ENCODE data around the gene SRGAP3.
"Not testable (repeated sequence)": the region's sequence is repeated elsewhere in the genome, so short reads cannot be mapped to it uniquely, and the experiment has no call there.

The SRGAP3 gene

DNA sequence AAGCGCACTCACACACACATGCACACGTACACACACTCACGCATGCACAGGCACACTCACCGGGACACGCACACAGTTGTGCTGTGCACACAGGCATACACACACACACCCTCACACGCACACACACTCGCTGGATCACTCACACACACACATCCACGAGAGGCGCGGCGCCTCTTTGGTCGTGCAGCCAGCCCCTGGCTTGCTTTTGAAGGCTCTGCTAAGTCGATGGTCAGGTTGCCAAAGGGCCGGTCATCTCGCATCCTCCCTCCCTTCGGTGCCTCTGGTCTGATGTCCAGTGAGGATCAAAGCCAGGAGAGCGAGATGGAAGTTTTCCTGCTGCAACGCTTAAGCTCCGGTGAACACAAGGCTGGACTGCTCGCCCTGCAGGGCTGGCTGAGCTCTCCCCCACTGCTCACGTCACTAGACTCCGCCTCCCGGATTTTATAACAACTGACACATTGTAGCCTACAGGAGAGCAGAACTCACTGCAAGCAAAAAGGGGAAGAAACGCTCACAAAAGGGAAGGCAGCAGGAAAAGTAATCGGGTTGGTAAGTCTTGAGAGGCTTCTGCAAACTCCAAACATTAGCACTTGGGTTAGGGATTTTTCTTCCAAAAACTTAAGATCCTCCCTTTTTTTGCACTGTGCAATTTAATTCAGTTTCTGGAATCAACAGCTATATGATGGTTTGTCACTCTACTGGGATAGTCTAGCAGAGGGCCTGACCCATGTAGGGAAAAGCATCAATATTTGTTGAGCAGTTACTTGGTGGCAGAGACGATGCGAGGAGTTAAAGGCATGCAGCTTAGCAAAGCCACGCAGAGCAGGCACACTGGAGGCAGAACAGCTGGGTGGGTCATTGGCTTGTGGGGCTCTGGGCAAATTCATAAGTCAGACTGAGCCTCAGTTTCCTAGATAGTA, at the start of gene SRGAP3:
Gene SRGAP3, minus strand, starts transcription at position 374 of the 920 bp plus-strand sequence. CDS start 695 bp downstream, outside the sequence.
- peak; percentile 74 for DNase-seq

DNA sequence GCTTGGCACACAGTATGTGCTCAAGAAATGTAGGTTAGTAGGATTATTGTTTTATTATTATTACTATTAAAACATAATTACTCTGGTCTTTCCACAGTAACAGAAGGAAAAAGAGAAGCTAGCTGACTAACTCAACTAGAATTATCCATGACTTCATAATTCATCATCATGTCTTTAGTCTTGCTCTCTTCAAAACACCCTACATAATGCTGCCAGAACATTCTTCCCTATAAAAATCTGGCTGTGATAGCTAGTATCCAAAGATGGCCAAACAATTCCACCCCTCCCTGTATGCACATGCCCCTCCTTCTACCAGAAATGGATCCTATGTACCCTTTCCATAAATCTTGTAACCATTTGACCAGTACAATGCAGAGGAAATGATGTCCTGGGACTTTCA, 48.8 kb upstream of the SRGAP3 start:
- no peak for DNase-seq

DNA sequence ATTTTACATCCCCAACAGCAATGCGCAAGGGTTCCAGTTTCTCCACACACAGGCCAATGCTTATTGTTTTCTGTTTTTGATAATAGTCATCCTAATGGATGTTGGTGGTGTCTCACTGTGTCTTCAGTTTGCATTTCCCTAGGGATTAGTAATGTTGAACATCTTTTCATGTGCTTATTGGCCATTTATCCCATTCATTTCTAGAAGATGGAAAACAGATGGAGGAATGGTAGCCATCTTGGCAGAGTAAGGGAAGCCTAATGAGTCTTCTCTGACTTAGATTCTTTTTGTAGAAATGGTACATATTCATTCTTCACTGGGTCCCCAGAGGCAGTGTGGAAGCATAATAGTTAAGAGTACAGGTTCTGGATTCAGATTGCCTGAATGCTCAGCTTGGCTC, 46.8 kb upstream of the SRGAP3 start:
- no peak for DNase-seq

- DNase-seq, result no peak
Measured at GRCh38 chr3:9295007-9295406, 45.6 kb upstream of the SRGAP3 start.

GRCh38 chr3:9293953-9294352, 44.5 kb upstream of the SRGAP3 start:
- DNase-seq, result not testable (repeated sequence)

GRCh38 chr3:9293076-9293475, 43.6 kb upstream of the SRGAP3 start:
- DNase-seq, result no peak

DNA sequence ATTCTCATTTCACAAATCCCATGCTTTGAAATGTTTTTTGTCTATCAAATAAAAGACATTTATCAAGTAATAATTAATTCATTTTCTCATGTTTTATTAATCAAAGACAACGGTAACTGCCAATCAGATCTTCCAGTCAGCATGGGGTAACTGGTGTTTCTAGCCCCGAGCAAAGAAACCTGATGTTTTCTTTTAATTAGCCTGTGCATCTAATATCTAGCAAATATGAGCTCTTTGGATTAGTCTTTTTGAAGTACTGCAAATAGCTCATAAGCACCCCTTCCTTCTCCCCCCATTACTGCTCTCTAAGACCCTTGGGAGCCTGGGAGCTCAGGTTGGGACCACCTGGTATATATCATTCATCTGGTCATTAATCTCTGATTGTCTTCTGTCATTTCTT, 43.1 kb upstream of the SRGAP3 start:
- no peak for DNase-seq

DNA sequence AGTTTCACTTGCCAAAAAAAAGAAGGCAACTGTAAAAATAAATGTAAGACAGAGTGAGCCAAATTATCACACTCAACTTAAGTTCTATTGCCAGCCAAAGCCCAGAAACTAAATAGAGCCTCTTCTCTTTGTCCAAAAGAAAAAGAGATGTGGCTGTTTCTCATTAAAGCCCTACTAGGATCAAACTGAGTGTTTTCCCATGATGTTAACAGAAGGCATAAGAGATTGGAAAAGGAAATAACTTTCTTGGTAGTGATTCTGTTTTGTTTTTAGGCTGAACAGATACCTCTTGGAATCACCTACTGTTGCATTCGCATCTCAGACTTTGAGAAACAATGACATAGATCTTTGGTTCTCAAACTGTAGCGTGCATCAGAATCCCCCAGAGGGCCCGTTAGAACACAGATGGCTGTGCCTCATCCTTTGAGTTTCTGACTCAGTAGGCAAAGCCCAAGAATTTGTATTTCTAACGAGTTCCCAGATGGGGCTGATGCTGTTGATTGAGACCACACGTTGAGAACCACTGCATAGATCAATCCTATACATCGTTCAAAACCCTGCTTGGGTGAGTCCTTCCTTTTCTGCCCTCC, 42.5 kb upstream of the SRGAP3 start:
- DNase-seq, result no peak

GRCh38 chr3:9290566-9290965, 41.1 kb upstream of the SRGAP3 start:
- DNase-seq, result no peak

- DNase-seq, result not testable (repeated sequence)
Measured at GRCh38 chr3:9281533-9281932, 32.1 kb upstream of the SRGAP3 start.

DNA sequence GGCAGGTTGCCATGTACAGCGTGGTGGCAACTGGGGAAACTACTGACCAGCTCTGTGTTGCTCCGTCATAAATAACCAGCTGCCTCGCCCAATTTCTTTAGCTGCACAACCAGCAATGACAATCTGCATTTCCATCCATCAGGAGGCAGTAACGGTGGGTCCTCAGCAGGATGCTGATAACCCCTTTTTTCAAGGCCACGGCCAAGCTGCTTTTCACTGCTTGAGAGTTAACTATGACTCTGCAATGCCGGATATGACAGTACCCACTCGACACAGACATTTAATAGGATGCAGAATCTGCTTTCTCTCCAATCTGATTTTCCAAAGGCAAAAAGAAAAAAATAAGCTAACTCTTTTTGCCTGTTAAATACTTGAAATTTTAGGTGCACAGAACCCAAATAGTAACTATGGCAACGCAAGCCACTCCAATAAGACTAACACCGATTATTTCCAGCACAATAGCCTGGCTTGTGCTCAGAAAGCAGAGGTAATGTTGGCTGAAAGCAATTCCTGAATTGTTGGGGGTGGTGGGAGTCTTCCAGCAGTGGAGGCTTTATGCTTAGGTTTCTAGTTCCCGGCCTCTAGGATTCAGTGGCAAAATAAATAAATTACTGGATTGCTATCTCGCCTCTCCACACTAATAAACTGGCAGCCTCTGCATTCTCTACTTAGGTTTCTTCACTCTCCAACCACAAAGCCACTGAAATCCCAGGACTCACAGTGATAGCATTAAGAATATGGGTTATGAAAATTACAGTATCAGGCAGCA, 31.2 kb upstream of the SRGAP3 start:
- no peak for DNase-seq

- no peak for DNase-seq
Measured at GRCh38 chr3:9279966-9280365, 30.5 kb upstream of the SRGAP3 start.

DNA sequence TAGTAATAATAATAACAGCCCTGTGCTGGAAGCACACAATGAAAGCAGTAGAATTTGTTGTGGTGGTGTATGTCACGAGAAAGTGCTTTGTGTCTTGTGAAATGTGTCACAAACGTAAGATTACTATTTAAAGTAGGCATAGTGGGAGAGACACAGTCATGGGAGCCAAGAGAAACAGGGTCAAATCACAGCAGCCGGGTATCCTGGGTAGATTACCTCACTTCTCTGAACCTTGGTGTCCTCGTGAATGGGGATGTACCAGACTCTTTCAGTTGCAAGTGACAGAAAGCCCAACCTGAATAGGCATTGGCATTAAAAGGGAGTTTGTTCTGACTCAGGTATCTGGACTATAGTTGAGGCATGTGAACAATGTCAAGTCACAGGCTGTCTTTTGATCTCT, 29.1 kb upstream of the SRGAP3 start:
- no peak for DNase-seq

GRCh38 chr3:9278085-9278484, 28.6 kb upstream of the SRGAP3 start:
- DNase-seq, result no peak

- no peak for DNase-seq
Measured at GRCh38 chr3:9276761-9277370, 27.4 kb upstream of the SRGAP3 start.

DNA sequence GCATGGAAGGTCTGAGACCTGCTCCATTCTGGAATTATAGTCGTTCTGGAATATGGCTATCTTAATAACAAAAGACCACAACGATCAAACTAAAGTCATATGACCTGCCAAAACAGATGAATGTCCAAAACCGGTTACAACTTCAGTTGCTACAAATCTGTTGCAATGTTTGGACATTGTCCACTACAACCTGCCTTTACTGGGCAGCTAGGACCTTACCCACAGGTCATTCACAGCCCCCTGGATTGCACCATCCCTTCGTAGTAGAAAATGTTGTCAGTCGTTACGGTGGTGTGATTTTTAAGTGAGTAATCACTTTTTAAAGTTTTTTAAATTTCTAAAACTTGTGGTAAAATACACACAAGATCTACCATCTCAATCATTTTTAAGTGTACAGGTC, 22.5 kb upstream of the SRGAP3 start:
- no peak for DNase-seq

DNA sequence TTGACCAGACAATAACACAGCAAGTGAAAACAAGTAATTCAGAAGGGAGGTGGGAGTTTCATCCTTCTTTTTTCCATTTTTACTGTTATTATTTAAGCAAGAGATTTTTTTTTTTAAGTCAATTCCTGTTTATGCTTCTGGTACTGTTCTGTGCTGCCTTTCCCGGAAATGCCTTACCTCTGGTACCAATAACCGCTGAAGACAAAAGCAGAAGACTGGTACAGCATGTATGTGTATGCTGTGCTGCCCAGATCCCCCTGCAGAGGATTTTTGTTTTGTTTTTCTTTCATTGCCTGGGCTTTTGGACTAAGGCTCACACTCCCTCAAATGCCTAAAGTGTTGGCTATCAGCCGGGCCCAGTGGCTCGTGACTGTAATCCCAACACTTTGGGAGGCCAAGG, 21.3 kb upstream of the SRGAP3 start:
- DNase-seq, result no peak

DNA sequence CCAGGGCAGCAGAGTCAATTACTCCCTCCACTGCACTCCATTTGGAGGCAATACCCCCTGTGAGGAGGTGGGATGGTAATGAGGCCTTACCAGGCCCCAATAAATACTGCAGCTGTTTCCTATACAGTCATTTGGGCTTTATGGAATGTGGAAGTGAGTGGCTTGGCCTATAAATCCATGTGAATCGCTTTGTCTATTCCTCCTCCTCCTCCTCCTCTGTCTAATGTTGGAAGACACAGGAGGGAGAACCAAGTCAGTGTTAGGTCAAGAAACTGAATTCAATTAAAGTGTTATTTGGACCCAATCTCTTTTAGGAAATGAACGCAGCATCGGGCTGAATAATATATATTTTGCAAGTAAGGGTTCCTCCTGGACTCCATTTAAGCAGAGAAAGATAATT, 17.3 kb upstream of the SRGAP3 start:
- DNase-seq, result no peak

DNA sequence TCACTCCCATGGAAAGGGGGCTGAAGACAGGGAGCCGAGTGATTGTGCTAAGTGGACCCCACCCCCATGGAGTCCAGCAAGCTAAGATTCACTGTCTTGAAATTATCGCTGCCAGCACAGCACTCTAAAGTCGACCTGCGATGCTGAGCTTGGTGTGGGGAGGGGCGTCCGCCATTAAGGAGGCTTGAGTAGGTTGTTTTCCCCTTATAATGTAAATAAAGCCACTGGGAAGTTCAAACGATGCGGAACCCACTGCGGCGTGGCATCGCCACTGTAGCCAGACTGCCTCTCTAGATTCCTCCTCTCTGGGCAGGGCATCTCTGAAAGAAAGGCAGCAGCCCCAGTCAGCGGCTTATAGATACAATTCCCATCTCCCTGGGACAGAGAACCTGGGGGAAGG, 10.9 kb upstream of the SRGAP3 start:
- DNase-seq, result no peak

- DNase-seq, result no peak
Measured at GRCh38 chr3:9257092-9257491, 7.6 kb upstream of the SRGAP3 start.

DNA sequence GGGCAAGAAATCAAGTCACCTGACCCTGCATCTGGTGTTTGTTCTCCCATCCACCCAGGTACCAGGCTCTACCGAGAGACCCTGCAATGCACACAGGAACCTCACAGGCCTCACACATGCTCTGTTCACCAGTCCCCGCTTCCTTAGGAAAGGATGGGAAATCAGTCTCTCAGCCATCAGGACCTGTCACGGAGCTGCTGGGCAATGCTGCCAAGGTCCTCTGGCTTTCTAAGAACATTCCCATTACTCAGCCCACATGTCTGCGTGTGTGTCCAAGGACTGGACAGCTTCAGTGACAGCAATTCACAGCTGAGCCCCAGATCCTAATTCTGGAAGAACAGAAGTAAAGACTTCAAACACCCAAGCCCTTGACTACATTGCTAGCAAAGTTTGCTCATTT, 6.5 kb upstream of the SRGAP3 start:
- no peak for DNase-seq

DNA sequence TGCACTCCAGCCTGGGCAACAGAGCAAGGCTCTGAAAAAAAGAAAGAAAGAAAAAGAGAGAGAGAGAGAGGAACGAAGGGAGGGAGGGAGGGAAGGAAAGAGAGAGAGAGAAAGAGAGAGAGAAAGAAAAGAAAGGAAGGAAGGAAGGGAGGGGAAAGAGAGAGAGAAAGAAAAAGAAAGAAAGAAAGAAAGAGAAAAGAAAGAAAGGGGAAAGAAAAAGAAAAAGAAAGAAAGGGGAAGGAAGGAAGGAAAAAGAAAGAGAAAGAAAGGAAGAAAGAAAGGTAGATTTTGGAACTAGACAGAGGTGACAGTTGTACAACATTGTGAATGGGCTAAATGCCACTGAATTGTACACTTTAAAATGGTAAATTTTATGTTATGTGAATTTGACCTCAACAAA, 5.3 kb upstream of the SRGAP3 start:
- DNase-seq, result no peak

GRCh38 chr3:9253327-9253726, 3.9 kb upstream of the SRGAP3 start:
- no peak for DNase-seq
